ENCODE data around the gene DDX10. TPM values are rescaled to one million over a fixed set of nuclear protein-coding genes. Genes with fewer than 3 reads are reported as not detected.
A peak's percentile ranks its signal among the peaks of the same experiment; 100 is the strongest.

The DDX10 gene
- total and polyA plus RNA-seq, 7 donors: 10.0 to 18.0 (median 11.4) TPM

- Histone ChIP-seq H3K9me3 (peaks cover 8% of the 10 kb centered on the region), H3K4me1 (no peaks in the 10 kb centered on the region), H3K27ac (no peak overlapping the region), H3K36me3 (ENCODE audit: insufficient read depth in 1 of 2, low read depth in 1 of 2) (peaks cover 5 to 18% of the 10 kb centered on the region in 2 donors), H3K4me3 (no peak overlapping the region), H3K27me3 (ENCODE audit: insufficient read depth in 3 of 3, low read length in 2 of 3) (no peaks in the 10 kb centered on the region)
- no peak for TF ChIP-seq CTCF (IDR thresholded peaks at IDR 0.05)
- ATAC-seq: no peak
- intact Hi-C loops (cut with DNase I): no loop called here
- WGBS, 3 donors: 71 to 87% (median 76%) methylated on average over 4 of the region's 4 CpGs
- no peak for DNase-seq
Measured at GRCh38 chr11:108726077-108726800, 61.4 kb downstream of the DDX10 start.

DNA sequence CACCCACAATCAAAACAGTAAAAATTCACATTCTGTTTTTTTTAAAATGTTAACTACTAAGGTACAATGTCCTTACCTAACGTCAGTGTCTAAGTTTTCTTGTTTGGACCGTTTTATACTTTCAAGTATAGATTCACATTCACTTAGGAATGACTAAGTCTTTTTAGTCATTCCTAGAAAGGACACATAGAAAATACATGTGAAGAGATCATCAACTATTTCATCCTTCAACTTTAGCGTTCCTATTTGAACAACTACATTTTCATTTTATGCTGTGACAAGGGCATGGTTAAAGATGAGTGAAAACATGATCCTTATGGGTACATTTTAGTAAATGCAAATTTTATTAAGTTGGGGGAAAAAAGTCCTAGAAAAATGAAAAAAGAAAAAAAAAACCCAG, 62.8 kb downstream of the DDX10 start:
- H3K4me1 ChIP-seq: no peaks in the 10 kb centered on the region
- H3K4me3 ChIP-seq: no peak overlapping the region
- H3K27ac ChIP-seq: no peak overlapping the region
- 87 to 94% (median 93%) methylated on average over 3 of the region's 3 CpGs for WGBS, 3 donors
- intact Hi-C loops (cut with DNase I): no loop called here
- no peak for TF ChIP-seq CTCF (IDR thresholded peaks at IDR 0.05)
- H3K36me3 ChIP-seq (ENCODE audit: insufficient read depth in 1 of 2, low read depth in 1 of 2): peaks cover 5 to 10% of the 10 kb centered on the region in 2 donors
- H3K27me3 ChIP-seq (ENCODE audit: insufficient read depth in 3 of 3, low read length in 2 of 3): no peaks in the 10 kb centered on the region
- peaks cover 8% of the 10 kb centered on the region for H3K9me3 ChIP-seq
- ATAC-seq: no peak
- DNase-seq: no peak

- WGBS, 3 donors: 80 to 90% (median 86%) methylated on average over 7 of the region's 7 CpGs
- Histone ChIP-seq H3K36me3 (ENCODE audit: insufficient read depth in 1 of 2, low read depth in 1 of 2) (no peaks in the 10 kb centered on the region), H3K4me3 (no peak overlapping the region), H3K4me1 (no peaks in the 10 kb centered on the region), H3K27ac (no peak overlapping the region), H3K27me3 (ENCODE audit: insufficient read depth in 3 of 3, low read length in 2 of 3) (no peaks in the 10 kb centered on the region), H3K9me3 (peaks cover 8% of the 10 kb centered on the region)
- DNase-seq (no peak), ATAC-seq (no peak)
- intact Hi-C loops (cut with DNase I): no loop called here
- TF ChIP-seq CTCF (IDR thresholded peaks at IDR 0.05): no peak
Measured at GRCh38 chr11:108729227-108729871, 64.5 kb downstream of the DDX10 start.

DNA sequence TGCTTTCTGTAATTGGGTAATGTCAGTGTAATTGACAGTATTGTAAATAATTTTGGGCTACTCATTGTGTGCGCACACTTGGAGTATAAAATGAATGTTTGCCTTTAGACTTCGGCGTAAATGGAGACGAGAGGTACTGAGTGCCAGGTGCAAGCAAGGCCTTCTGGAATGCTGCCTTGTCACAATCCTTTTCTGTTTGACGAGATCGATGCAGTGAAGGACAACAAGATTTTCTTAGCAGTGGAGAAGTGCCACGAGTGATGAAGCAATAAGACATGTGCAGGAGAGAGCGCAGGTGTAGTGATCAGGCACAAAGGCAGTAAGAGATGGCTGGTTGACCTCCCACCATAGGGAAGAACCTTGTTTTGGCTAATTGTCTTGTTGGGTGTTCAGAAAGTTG, 67.5 kb downstream of the DDX10 start:
- DNase-seq: no peak
- intact Hi-C loops (cut with DNase I): no loop called here
- TF ChIP-seq CTCF (IDR thresholded peaks at IDR 0.05): no peak
- Histone ChIP-seq H3K9me3 (no peaks in the 10 kb centered on the region), H3K4me1 (no peaks in the 10 kb centered on the region), H3K27ac (no peak overlapping the region), H3K27me3 (ENCODE audit: insufficient read depth in 3 of 3, low read length in 2 of 3) (no peaks in the 10 kb centered on the region), H3K36me3 (ENCODE audit: insufficient read depth in 1 of 2, low read depth in 1 of 2) (no peaks in the 10 kb centered on the region), H3K4me3 (no peak overlapping the region)
- ATAC-seq: peak in 1 of 4 donors; percentile 21
- WGBS, 3 donors: 55 to 78% (median 65%) methylated on average over 8 of the region's 8 CpGs

All from psoas muscle (tissue), 8 donors.